Measurements from ENCODE around the gene KLF7. TPM values are rescaled to one million over a fixed set of nuclear protein-coding genes. Genes with fewer than 3 reads are reported as not detected.

Gene KLF7
- total RNA-seq, 2 experiments from 2014 or later, result 90.1 to 96.9 TPM

- ATAC-seq (ENCODE audit: poor library complexity) (peak; percentile 87), DNase-seq (peak in 4 of 14 experiments; percentile 33 to 63 (median 58))
- Histone ChIP-seq H3K4me3 (ENCODE audit: low read length) (no peak overlapping the region), H3K4me1 (ENCODE audit: insufficient read depth, low read length) (peaks cover 38% of the 10 kb centered on the region), H3K27ac (ENCODE audit: low read depth in 1 of 2, low read length in 2 of 2) (no peak overlapping the region), H3K9me3 (ENCODE audit: control insufficient read depth in 1 of 2, insufficient read depth in 1 of 2, low read length in 2 of 2) (no peaks in the 10 kb centered on the region), H3K27me3 (ENCODE audit: control insufficient read depth in 1 of 2, insufficient read depth in 2 of 2, low read length in 2 of 2) (no peaks in the 10 kb centered on the region), H3K36me3 (ENCODE audit: insufficient read depth, low read length) (no peaks in the 10 kb centered on the region)
- no peaks in the 10 kb centered on the region for H3K27me3 Mint-ChIP-seq
- H3K4me1 Mint-ChIP-seq (ENCODE audit: low read depth), result peaks cover 67% of the 10 kb centered on the region
- TF ChIP-seq CTCF (IDR thresholded peaks at IDR 0.05), result no peak
- peak overlapping the region; percentile 77 for H3K27ac Mint-ChIP-seq
- intact Hi-C loops (cut with DNase I, micrococcal nuclease), result loop anchor here (1.0 to 5.0 kb wide), 2 partner anchors 8 to 337 kb away; no protein-coding TSS in a partner anchor
- H3K4me3 Mint-ChIP-seq, result peak overlapping the region; percentile 31
- ChIA-PET CTCF (no interaction called here), POLR2A (interaction anchor here (1.5 to 2.1 kb wide), 3 partner anchors 8 to 30 kb away, joined by 4 to 24 read pairs (median 14); partner anchors contain the start of gene KLF7)
- H3K36me3 Mint-ChIP-seq (ENCODE audit: low read depth), result peaks cover 18% of the 10 kb centered on the region
- no peaks in the 10 kb centered on the region for H3K9me3 Mint-ChIP-seq
Measured at GRCh38 chr2:207135340-207135739, 30.4 kb downstream of the KLF7 start.

GRCh38 chr2:207133820-207134519 is 31.8 kb downstream of the KLF7 start:
- no peak overlapping the region for H3K4me3 ChIP-seq (ENCODE audit: low read length)
- ATAC-seq (ENCODE audit: poor library complexity) (no peak), DNase-seq (no peak)
- intact Hi-C loops (cut with DNase I, micrococcal nuclease), result loop anchor here in 1 of 2 experiments (5.0 kb wide), 1 partner anchor 33 kb away; the partner anchor contains the start of gene KLF7
- no peak for TF ChIP-seq CTCF (IDR thresholded peaks at IDR 0.05)
- no peaks in the 10 kb centered on the region for H3K27me3 Mint-ChIP-seq
- H3K4me1 Mint-ChIP-seq (ENCODE audit: low read depth), result peaks cover 79% of the 10 kb centered on the region
- no peak overlapping the region for H3K27ac ChIP-seq (ENCODE audit: low read depth in 1 of 2, low read length in 2 of 2)
- H3K27ac Mint-ChIP-seq, result peak overlapping the region; percentile 77
- H3K9me3 ChIP-seq (ENCODE audit: control insufficient read depth in 1 of 2, insufficient read depth in 1 of 2, low read length in 2 of 2), result no peaks in the 10 kb centered on the region
- H3K36me3 ChIP-seq (ENCODE audit: insufficient read depth, low read length), result no peaks in the 10 kb centered on the region
- no peak overlapping the region for H3K4me3 Mint-ChIP-seq
- POLR2A ChIA-PET, result interaction anchor here (1.5 to 2.1 kb wide), 3 partner anchors 10 to 31 kb away, joined by 4 to 24 read pairs (median 14); partner anchors contain the start of gene KLF7
- CTCF ChIA-PET, result no interaction called here
- H3K36me3 Mint-ChIP-seq (ENCODE audit: low read depth), result peaks cover 19% of the 10 kb centered on the region
- H3K4me1 ChIP-seq (ENCODE audit: insufficient read depth, low read length), result peaks cover 38% of the 10 kb centered on the region
- H3K9me3 Mint-ChIP-seq, result no peaks in the 10 kb centered on the region
- H3K27me3 ChIP-seq (ENCODE audit: control insufficient read depth in 1 of 2, insufficient read depth in 2 of 2, low read length in 2 of 2), result no peaks in the 10 kb centered on the region

- CTCF ChIA-PET, result no interaction called here
- Mint-ChIP-seq H3K4me3 (no peak overlapping the region), H3K4me1 (ENCODE audit: low read depth) (peaks cover 79% of the 10 kb centered on the region), H3K36me3 (ENCODE audit: low read depth) (peaks cover 23% of the 10 kb centered on the region), H3K27me3 (no peaks in the 10 kb centered on the region), H3K9me3 (no peaks in the 10 kb centered on the region), H3K27ac (peak overlapping the region; percentile 77)
- ATAC-seq (ENCODE audit: poor library complexity) (no peak), DNase-seq (no peak)
- intact Hi-C loops (cut with DNase I, micrococcal nuclease), result loop anchor here in 1 of 2 experiments (5.0 kb wide), 1 partner anchor 34 kb away; the partner anchor contains the start of gene KLF7
- Histone ChIP-seq H3K36me3 (ENCODE audit: insufficient read depth, low read length) (no peaks in the 10 kb centered on the region), H3K9me3 (ENCODE audit: control insufficient read depth in 1 of 2, insufficient read depth in 1 of 2, low read length in 2 of 2) (no peaks in the 10 kb centered on the region), H3K4me3 (ENCODE audit: low read length) (no peak overlapping the region), H3K4me1 (ENCODE audit: insufficient read depth, low read length) (peaks cover 38% of the 10 kb centered on the region), H3K27me3 (ENCODE audit: control insufficient read depth in 1 of 2, insufficient read depth in 2 of 2, low read length in 2 of 2) (no peaks in the 10 kb centered on the region), H3K27ac (ENCODE audit: low read depth in 1 of 2, low read length in 2 of 2) (no peak overlapping the region)
- POLR2A ChIA-PET, result interaction anchor here (2.1 kb wide), 1 partner anchor 10 kb away, joined by 14 read pairs; no protein-coding TSS in a partner anchor
- no peak for TF ChIP-seq CTCF (IDR thresholded peaks at IDR 0.05)
Measured at GRCh38 chr2:207133458-207133819, 32.3 kb downstream of the KLF7 start.
